Panc1 (cell line): ENCODE measurements around the gene ATRN. TPM values are rescaled to one million over a fixed set of nuclear protein-coding genes. Genes with fewer than 3 reads are reported as not detected.

Experiments used
- ATAC-seq: fragments of 200-7000 bp; cut with Tn5 transposase; 2 replicates; pipeline ENCODE4 v1.9.1; 2020; ENCODE audit warnings: mild to moderate bottlenecking, moderate library complexity
- BruUV-seq: library from RNA; stranded (reverse); fragments of 400-500 nt; replicated peaks from 2 replicates; lab custom pipeline; 2021; lab: Mats Ljungman, UMichigan
- CTCF ChIA-PET: fragments of 300-600 bp; sonication (Branson Sonifier 250); formaldehyde crosslinking; loops from one replicate; lab custom pipeline; 2022; ENCODE audit warnings: antibody characterized with exemption; lab: Charles Lee
- POLR2A ChIA-PET: fragments of 300-600 bp; sonication (Branson Sonifier 250); formaldehyde crosslinking; loops from one replicate; lab custom pipeline; 2022; ENCODE audit warnings: antibody characterized with exemption; lab: Charles Lee
- DNase-seq: peaks from one replicate; pipeline ENCODE4 v3.0.0-alpha.2; 2010; ENCODE audit warnings: low read depth, low spot score
- H3K27ac ChIP-seq: 2 replicates; pipeline ENCODE4 v1.5.1; 2011; ENCODE audit warnings: mild to moderate bottlenecking, low read length, inconsistent platforms
- H3K27me3 ChIP-seq: fragments of 200-500 bp; sonication (Bioruptor generic); 2 replicates; pipeline ENCODE4 v1.6.0; 2014; ENCODE audit warnings: low read length, inconsistent platforms; ENCODE audit not compliant: control insufficient read depth, insufficient read depth
- H3K36me3 ChIP-seq: fragments of 200-500 bp; sonication (Bioruptor generic); 2 replicates; pipeline ENCODE4 v1.5.1; 2014; ENCODE audit warnings: inconsistent platforms, mild to moderate bottlenecking, low read length, moderate library complexity; ENCODE audit not compliant: control insufficient read depth, insufficient read depth
- H3K4me1 ChIP-seq: 2 replicates; pipeline ENCODE4 v1.5.1; 2011; ENCODE audit warnings: inconsistent platforms, mild to moderate bottlenecking, low read length, moderate library complexity; ENCODE audit not compliant: control insufficient read depth, insufficient read depth
- H3K4me3 ChIP-seq, 2 experiments: 2 replicates each; pipeline ENCODE4 v1.5.1; 2011 to 2012; ENCODE audit warnings: low read depth in 2 of 2, low read length in 2 of 2, mild to moderate bottlenecking in 2 of 2, inconsistent platforms in 1 of 2, moderate library complexity in 1 of 2
- H3K9me3 ChIP-seq: fragments of 200-500 bp; sonication (Bioruptor generic); 2 replicates; pipeline ENCODE4 v1.5.1; 2014; ENCODE audit warnings: low read depth, mild to moderate bottlenecking, inconsistent platforms, low read length, moderate library complexity; ENCODE audit not compliant: control insufficient read depth, insufficient read depth
- POLR2AphosphoS5 ChIP-seq: IDR thresholded peaks from 2 replicates; pipeline ENCODE4 v1.6.1; 2012; ENCODE audit warnings: mild to moderate bottlenecking, low read depth, low read length, moderate library complexity
- REST ChIP-seq, 2 experiments: IDR thresholded peaks; 2 replicates each; pipeline ENCODE4 v1.6.1; 2011 to 2012; ENCODE audit warnings: low read depth in 2 of 2, control low read depth in 1 of 2, low read length in 1 of 2, mild to moderate bottlenecking in 1 of 2, moderate library complexity in 1 of 2; ENCODE audit not compliant: insufficient read depth in 1 of 2
- SIN3A ChIP-seq: IDR thresholded peaks from 2 replicates; pipeline ENCODE4 v1.6.1; 2012; ENCODE audit warnings: low read depth, mild to moderate bottlenecking, low read length, moderate library complexity, borderline replicate concordance; ENCODE audit not compliant: insufficient read depth
- TCF7L2 ChIP-seq: IDR thresholded peaks from 2 replicates; pipeline ENCODE4 v1.6.1; 2011; ENCODE audit warnings: mild to moderate bottlenecking, low read depth, low read length, inconsistent platforms
- in situ Hi-C: cut with HindIII; loops from 2 replicates; pipeline ENCODE4 v1.10.0; 2016; ENCODE audit warnings: low sequenced_read_pairs, low pct_unique_long_range_greater_than_20kb
- intact Hi-C: fragments of 100-400 bp; cut with micrococcal nuclease; formaldehyde crosslinking; loops from one replicate; pipeline ENCODE4 v1.10.0; 2022; ENCODE audit not compliant: unreplicated experiment
- total RNA-seq: library from RNA; stranded (reverse); gene quantifications from one replicate; pipeline ENCODE4 v1.2.1, GENCODE V29; 2021; ENCODE audit not compliant: unreplicated experiment
- TF ChIP-seq, protein P1 (sequence below): fragments of 450-650 bp; IDR thresholded peaks from 2 replicates; pipeline ENCODE4 v1.5.1; 2017; ENCODE audit warnings: mild to moderate bottlenecking

ATRN gene
- total RNA-seq, 1 experiment from 2014 or later, result 33.8 TPM

- Histone ChIP-seq H3K4me1 (peaks cover 11% of the 10 kb centered on the region), H3K27ac (peak overlapping the region; percentile 84), H3K27me3 (no peaks in the 10 kb centered on the region), H3K9me3 (no peaks in the 10 kb centered on the region), H3K36me3 (peaks cover 3% of the 10 kb centered on the region; the same call in 1 of the 2 replicates), H3K4me3 (peak overlapping the region; percentile 61 to 89)
- in situ Hi-C loops, result no loop called here
- CTCF ChIA-PET, result no interaction called here
- DNase-seq (no peak), ATAC-seq (no peak)
- POLR2A ChIA-PET, result no interaction called here
- intact Hi-C loops, result no loop called here
- BruUV-seq, result no TSS peak
- TF ChIP-seq, protein P1, sequence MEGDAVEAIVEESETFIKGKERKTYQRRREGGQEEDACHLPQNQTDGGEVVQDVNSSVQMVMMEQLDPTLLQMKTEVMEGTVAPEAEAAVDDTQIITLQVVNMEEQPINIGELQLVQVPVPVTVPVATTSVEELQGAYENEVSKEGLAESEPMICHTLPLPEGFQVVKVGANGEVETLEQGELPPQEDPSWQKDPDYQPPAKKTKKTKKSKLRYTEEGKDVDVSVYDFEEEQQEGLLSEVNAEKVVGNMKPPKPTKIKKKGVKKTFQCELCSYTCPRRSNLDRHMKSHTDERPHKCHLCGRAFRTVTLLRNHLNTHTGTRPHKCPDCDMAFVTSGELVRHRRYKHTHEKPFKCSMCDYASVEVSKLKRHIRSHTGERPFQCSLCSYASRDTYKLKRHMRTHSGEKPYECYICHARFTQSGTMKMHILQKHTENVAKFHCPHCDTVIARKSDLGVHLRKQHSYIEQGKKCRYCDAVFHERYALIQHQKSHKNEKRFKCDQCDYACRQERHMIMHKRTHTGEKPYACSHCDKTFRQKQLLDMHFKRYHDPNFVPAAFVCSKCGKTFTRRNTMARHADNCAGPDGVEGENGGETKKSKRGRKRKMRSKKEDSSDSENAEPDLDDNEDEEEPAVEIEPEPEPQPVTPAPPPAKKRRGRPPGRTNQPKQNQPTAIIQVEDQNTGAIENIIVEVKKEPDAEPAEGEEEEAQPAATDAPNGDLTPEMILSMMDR, result no peak
- TF ChIP-seq POLR2AphosphoS5 (no peak), SIN3A (no peak), REST (IDR thresholded peaks at IDR 0.05; ENCODE audit: insufficient read depth in 1 of 2, low read depth in 2 of 2, low read length in 1 of 2) (no peak), TCF7L2 (no peak)
Observed at GRCh38 chr20:3472105-3472504, 1.3 kb downstream of the ATRN start.

- no TSS peak for BruUV-seq
- no peak for DNase-seq
- POLR2A ChIA-PET, result no interaction called here
Observed at GRCh38 chr20:3473324-3473723, 2.5 kb downstream of the ATRN start.

More at GRCh38 chr20:3473324-3473723, 2.5 kb downstream of the ATRN start:
- Histone ChIP-seq H3K36me3 (peaks cover 3% of the 10 kb centered on the region; the same call in 1 of the 2 replicates), H3K27me3 (no peaks in the 10 kb centered on the region), H3K9me3 (no peaks in the 10 kb centered on the region), H3K27ac (no peak overlapping the region), H3K4me3 (no peak overlapping the region), H3K4me1 (peaks cover 11% of the 10 kb centered on the region)
- CTCF ChIA-PET, result no interaction called here
- ATAC-seq, result no peak
- in situ Hi-C loops (no loop called here), intact Hi-C loops (no loop called here)
- TF ChIP-seq REST (IDR thresholded peaks at IDR 0.05; ENCODE audit: insufficient read depth in 1 of 2, low read depth in 2 of 2, low read length in 1 of 2) (no peak), TCF7L2 (no peak), POLR2AphosphoS5 (no peak), SIN3A (no peak)
- TF ChIP-seq, protein P1, result no peak
